GM18907 (cell line): ENCODE data around the gene RGR.
"Not testable (repeated sequence)": the region's sequence is repeated elsewhere in the genome, so short reads cannot be mapped to it uniquely, and the experiment has no call there.

Experiments
- ATAC-seq: cut with Tn5 transposase; IDR thresholded peaks from one replicate; pipeline ENCODE4 v1.9.1; 2021; ENCODE audit warnings: mild to moderate bottlenecking, moderate library complexity; ENCODE audit not compliant: unreplicated experiment

The RGR gene

DNA sequence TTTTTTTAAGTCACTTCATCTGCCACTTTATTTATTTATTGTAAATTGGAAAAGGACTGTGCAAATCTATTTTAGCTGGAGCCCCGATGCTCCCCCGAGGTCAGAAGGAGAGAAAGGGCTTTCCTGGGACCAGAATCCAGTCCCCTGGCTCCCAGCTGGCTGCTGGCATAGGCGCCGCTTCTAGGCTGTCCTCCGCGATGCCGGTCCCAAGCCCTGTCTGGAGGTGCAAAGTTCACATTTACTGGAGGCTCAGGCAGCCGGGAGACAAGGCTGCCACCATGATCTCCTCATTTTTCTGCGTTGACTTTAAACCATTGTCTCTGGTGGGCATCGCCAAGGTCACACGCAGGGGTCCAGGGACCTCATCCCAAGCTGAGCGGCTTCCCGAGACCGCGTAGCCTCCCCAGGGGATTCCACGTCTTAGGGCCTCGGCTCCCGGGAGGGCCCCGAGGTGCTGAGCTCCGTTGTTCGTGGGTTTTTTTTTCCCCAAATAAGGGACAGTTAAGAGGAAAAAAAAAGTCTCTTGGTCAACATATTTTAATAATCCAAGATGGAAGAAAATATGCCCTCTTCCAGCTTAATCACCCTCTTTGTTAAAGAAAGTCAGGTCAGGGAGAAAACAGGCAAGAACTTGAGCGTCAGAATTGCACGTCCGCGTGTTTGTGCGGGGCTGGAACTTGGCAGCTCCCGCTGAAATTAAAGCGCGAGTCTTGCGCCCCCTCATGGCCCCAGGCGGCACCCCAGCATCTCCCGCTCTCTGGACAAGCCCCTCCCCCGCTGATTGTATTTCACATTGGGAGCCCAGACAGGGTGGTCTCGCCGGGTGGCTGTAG is 11.9 kb downstream of the RGR start:
- peak; percentile 68 for ATAC-seq

- no peak for ATAC-seq
Observed at GRCh38 chr10:84257343-84258020, 12.6 kb downstream of the RGR start.

GRCh38 chr10:84258034-84258695 is 13.3 kb downstream of the RGR start:
- no peak for ATAC-seq

GRCh38 chr10:84261236-84261915 is 16.5 kb downstream of the RGR start:
- ATAC-seq: no peak

DNA sequence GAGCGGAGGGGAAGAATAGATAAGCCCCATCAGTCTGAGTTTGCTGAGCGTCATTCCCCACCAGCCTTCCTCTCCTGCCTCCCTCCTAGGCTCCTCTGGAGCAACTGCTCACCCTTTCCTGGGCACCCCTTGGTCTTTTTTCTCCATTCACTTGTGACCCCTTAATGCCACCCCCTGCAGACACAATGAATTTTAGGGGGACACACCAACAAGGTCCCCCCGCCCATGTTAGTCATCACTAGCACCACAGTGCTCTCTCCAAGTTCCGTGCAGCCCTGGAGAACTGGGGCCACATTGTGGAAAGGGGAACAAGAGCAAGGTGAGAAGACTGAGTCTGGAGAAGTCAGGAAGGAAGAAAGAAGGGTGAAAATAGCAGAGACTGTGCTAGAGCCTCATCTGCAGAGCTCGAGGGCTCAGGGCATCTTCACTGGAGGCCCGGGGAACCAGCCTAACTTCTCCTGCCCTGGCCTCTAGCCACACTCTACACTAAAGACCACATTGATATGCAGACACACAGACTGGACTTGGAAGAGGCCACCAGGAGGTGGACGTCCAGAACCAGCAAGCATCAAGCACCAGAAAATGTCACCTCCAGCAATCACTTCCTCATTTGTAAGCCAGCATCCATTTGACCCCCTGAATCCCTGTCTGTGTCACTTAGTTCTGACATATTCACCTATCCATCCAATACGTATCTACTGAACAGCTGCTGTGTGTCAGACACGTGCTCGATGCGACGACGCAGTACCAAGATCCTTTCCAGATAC is 17.5 kb downstream of the RGR start:
- no peak for ATAC-seq

- no peak for ATAC-seq
Observed at GRCh38 chr10:84263716-84264115, 18.9 kb downstream of the RGR start.

DNA sequence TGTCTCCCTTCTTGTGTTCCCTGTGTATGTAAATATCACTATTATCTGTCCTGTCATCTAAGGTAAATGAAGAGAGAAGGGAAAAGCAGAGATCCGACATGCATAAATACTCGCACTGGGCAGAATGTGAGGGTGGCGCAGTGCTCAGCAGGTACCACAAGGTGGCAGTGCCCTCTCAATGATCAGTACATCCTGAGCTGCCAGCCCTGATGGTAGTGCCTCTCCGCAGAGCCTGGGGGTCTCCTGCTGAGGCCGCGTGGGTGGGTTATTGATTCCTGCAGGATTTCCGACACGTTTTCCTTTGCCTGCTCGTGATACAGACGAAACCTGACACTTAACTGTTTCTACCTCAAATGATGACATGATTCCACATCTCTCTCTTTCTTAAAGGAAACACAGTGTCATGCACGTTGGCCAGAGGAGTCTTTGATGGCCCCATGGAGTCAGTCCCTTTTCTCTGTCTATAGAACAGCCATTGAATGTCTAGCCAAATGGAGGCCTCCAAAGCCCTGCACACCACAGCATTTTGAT is 19.8 kb downstream of the RGR start:
- ATAC-seq: peak; percentile 97

DNA sequence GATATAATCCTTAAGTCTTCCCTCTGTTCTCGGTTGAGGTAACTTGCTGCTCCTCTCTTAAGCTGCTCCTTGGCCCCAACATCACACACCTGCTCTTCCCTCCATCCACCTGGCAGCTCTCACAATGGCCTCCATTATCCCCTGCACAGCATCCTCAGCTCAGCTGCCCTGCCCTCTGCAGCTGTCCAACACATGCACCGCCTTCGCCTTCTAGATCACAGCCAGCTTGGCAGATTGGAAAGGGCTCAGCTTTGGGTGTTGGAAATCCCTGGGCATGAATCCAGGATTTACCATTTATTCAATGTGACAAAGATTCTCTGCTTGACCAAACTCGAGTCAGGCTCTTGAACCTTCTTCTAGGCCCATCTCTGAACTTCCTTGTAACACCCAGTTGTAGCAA is 20.6 kb downstream of the RGR start:
- ATAC-seq: no peak

DNA sequence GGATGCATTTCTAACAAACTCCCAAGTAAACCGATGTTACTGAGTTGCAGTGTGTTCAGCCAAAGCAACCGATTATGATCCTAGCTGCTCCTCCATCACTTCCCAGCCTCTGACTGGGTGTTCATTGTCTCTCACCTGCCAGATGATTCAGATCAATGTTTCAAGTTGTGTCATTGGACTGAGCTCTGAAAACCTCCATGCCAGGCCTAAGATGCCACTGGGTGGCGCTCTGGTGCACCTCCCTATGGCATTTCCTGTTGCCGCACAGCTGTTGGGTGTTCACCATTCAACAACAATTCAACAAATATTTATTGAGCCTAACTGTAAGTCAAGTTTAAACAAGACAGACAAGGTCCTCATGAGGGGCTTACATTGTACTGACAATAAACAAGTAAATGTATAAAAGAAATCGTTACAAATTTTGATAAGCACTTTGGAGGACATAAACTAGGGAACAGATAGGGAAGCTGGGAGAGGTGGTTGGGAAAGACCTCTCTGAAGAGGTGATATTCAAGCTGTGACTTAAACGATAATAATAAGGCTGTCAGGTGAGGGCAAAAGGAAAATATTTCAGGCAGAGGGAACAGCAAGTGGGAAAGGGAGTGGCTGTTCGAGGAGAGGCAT is 22.8 kb downstream of the RGR start:
- ATAC-seq: peak; percentile 52

DNA sequence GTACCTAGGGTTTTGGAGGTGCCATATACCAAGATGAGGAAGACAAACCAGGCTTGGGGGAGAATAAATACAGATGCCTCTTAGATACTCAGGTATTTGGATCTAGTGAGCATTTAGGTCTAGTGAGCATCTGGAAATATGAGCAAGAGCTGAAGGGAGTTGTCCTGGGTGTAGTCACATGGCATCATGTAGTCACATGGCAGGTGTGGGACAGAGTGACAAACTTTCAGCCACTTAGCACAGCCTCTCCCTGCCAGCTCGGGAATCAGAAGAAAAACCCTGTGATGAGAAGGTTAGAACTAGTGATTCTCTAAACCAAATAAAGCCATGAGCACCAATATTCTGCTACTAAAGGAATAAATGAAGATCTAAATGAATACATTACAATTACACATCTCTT is 24.3 kb downstream of the RGR start:
- ATAC-seq: no peak

- ATAC-seq: no peak
Observed at GRCh38 chr10:84269773-84270172, 24.9 kb downstream of the RGR start.

DNA sequence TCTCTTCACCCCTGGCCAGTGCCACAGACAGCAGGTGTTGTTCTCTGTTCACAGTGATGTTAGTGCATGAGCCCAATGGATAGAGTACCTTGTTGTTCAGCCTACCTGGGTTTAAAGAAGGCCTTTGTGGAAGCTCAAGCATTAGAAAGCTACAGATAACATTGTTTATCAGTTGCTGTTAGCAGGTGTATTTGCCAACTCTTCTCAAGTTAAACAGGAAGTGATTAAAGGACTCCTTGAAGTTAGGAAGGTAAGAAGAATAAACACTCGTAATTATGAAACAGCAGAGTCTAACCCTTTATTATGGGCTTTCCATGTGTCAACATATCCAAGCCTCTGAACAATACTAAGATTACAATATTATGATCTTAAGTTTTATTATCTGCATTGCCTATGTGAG is 25.9 kb downstream of the RGR start:
- ATAC-seq: no peak

DNA sequence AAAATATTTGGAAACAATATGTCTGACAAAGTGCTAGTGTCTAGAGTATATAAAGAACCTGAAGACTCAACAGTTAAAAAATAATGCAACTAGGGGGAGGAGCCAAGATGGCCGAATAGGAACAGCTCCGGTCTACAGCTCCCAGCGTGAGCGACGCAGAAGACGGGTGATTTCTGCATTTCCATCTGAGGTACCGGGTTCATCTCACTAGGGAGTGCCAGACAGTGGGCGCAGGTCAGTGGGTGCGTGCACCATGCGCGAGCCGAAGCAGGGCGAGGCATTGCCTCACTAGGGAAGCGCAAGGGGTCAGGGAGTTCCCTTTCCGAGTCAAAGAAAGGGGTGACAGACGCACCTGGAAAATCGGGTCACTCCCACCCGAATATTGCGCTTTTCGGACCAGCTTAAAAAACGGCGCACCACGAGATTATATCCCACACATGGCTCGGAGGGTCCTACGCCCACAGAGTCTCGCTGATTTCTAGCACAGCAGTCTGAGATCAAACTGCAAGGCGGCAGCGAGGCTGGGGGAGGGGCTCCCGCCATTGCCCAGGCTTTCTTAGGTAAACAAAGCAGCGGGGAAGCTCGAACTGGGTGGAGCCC is 35.1 kb downstream of the RGR start:
- not testable (repeated sequence) for ATAC-seq

- ATAC-seq: no peak
Observed at GRCh38 chr10:84286695-84287094, 41.8 kb downstream of the RGR start.

- ATAC-seq: no peak
Observed at GRCh38 chr10:84288151-84288550, 43.3 kb downstream of the RGR start.

GRCh38 chr10:84289521-84290200 is 44.8 kb downstream of the RGR start:
- ATAC-seq: no peak

GRCh38 chr10:84290235-84290634 is 45.4 kb downstream of the RGR start:
- ATAC-seq: no peak

DNA sequence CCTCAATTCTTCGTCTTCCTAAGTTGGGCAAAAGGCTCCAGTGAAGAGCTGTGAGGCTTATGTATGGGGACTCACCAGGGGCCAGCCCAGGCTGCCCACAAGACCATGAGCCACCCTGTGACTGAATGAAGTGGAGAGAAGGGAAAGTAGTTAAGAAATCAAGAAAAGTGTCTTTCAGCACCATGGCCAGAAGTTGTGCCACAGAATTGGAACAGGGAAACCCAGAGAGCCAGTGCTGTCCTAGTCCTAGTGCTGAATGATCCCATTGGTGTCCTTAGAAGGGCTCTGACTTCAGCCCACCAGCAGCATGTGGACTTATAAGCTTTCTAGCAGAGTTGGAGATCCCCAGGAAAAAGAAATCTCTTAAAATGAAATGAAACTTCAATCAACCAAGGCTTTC is 46.5 kb downstream of the RGR start:
- no peak for ATAC-seq

DNA sequence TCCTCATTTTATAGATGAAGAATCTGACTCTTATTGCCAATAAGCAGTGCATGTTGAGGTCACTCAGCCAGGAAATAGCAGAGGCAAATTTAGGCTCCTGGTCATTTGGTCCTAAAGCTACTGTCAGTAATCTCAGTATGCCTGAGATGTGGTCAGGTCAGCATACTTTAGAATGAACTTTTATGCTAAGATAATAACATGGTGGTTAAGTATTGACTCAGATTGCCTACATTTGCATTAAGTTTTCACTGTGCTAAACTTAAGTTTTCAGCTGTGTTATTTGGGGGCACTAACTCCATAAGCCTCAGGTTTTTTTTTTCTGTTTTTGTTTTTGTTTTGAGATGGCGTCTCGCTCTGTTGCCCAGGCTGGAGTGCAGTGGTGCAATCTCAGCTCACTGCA is 47.6 kb downstream of the RGR start:
- peak; percentile 47 for ATAC-seq
